Suprapubic skin (tissue), 4 donors: ENCODE data around the gene BMX.

Experiments
- CTCF ChIP-seq, 2 donors: fragments of 200-600 bp in 1 of 2; fragments of 450-650 bp in 1 of 2; sonication (generic) in 1 of 2; IDR thresholded peaks; one replicate each; pipeline ENCODE4 v1.5.1; 2016 to 2019; ENCODE audit warnings: antibody characterized with exemption in 2 of 2, mild to moderate bottlenecking in 1 of 2, moderate library complexity in 1 of 2
- EP300 ChIP-seq: sonication (generic); formaldehyde crosslinking; IDR thresholded peaks from one replicate; pipeline ENCODE4 v1.6.1; 2017; ENCODE audit warnings: antibody characterized with exemption
- POLR2A ChIP-seq, 2 donors: fragments of 450-650 bp; IDR thresholded peaks; one replicate each; pipeline ENCODE4 v1.6.1; 2017; ENCODE audit warnings: antibody characterized with exemption in 2 of 2, mild to moderate bottlenecking in 2 of 2, moderate library complexity in 2 of 2
- POLR2AphosphoS5 ChIP-seq, 3 donors: sonication (generic); formaldehyde crosslinking; IDR thresholded peaks; one replicate each; pipeline ENCODE4 v1.6.1; 2017; ENCODE audit warnings: antibody characterized with exemption in 3 of 3

- TF ChIP-seq POLR2AphosphoS5 (IDR thresholded peaks at IDR 0.05) (no peak), CTCF (IDR thresholded peaks at IDR 0.05) (no peak), POLR2A (IDR thresholded peaks at IDR 0.05) (no peak), EP300 (no peak)
Measured at GRCh38 chrX:15509845-15510244, 9.2 kb downstream of the BMX start.
